GM19372 (cell line): ENCODE data around the gene SEC22A.

Source experiments
- ATAC-seq: cut with Tn5 transposase; IDR thresholded peaks from one replicate; pipeline ENCODE4 v1.9.1; 2021; ENCODE audit warnings: mild to moderate bottlenecking, low read depth, moderate library complexity; ENCODE audit not compliant: unreplicated experiment

SEC22A gene

DNA sequence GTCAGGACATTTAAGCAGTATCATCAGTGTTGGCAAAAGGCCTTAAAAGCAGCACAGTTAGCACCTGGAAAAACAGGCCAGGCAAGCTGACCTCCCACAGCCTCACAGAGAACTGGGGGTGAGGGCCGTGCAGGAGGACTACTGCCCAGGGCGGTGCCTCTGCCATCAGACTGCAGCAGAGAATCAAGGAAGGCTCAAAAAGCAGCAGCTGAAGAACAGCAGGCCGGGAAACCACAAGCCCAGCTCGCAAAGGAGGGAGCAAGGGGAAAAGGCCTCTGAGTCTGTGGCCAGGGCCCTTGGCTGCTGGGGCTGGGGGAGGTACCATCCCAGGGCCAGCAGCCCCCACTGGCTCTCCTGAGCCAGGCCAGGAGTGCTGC lies 84.2 kb downstream of the SEC22A start:
- no peak for ATAC-seq

DNA sequence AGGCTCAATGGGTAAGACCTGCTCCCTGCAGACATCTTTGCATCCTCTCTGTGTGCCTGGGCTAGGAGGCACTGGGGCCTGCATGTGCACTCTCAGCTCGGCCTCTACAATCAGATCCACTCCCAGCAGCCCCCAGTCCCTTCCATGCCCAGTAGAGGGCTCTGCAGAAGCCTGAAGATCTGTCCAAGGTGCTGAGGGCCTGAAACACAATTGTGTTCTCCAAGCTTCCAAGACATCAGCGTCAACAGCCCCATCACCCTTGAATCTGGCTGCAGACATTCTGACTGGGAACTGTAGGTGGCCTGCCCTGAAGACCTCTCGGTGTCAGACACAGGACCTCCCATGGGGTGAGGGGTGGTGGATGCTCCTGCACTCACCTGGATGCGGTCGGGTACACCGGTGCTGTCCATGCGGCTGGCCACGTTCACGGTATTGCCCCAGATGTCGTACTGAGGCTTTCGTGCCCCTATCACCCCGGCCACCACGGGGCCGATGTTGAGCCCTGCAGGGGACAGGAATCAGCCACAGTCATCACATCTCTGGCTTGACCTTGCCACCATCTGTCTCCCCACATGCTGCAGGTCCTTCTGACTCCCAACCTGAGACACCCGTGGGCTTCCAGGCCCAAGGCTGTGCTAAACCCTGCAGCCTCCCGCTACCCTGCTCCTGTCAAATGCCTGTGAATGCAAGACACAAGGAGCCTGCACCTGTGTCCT lies 84.7 kb downstream of the SEC22A start:
- ATAC-seq: no peak

DNA sequence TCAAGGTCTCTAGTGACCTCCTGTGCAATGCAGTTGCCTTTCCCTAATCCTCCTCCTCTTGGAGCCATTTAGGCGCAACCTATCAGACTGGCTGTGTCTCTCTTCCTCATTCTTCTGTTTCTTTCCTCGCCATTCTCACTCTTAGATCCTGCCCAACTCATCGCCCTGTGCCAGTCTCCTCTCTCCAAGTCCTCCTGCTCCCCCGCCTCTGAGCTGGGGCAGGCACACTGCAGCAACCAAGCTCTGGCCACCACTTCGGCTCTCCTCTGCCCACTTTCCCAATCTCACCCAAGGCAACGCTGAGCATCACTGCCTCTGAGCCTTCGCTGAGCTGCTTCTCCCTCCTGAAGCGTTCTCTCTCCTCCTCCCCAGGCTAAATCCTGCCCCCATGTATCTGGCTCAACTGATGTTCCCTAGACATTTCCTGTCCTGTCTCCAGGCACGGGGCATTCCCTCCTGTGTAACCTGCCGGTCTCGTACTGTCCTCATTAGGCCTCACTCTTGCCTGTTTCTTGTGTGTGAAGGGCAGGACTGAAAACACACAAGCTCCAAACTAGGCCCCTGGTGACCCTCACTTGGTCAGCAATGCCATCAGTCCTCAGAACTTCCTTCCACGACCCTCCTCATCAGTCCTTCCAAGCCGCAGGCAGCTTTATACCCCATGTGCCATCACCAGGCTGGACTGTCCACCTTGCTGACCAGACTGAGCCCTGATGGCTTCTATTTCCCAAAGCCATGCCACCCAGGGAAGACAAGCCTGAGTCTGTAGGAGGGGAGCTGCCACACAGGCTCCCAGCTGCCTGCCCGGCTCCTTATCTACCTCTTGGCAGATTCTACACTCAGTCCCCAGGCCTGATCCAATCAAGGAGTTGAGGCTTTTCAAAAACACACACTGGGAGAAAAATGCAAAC lies 85.6 kb downstream of the SEC22A start:
- ATAC-seq: no peak

DNA sequence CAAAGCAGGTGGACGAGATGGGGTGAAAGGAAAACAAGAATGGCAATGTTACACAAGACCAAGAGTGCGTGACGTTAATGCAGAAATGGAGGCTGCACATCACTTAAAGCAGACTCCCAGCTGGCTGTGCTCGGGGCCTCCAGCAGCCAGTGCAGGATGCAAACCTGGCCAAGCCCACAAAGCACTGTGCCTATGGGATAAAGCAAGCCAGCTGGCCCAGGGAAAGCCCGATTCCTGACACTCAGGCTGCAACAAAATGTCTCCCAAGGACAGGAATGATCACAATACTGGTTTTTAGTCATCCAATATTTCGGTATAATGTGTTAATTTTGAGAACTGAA lies 86.2 kb downstream of the SEC22A start:
- ATAC-seq: no peak

DNA sequence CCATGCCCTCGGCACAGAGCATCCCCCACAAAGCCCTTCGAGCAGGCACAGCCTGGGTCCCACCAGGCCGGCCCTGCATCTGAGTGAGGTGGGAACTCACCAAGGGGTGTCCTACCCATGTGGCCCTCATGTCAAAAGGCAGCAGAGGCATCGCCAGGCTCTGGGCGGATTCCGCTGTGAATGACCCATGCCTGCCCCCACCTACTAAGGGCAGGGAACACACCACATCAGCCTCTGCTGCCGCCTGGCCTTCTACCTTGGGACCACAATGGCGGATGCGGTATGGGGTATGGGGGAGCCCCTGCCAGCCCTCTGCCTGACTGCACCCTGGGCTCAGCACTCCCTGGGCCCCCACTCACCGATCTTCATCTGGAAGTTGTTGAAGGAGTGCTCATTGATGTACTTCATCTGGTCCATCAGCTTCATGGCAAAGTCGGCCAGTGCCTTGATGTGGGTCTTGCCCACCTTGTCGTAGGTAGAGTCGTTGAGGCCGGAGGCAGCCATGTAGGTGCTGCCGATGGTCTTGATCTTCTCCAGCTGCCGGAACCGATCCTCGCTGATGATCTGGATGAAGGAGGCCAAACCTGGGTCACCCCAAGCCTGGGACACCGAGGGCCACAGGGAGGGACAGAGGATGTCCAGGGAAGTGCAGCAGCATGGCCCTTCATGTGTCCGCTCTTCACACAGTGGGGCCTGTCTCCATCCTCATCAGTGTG lies 87.8 kb downstream of the SEC22A start:
- no peak for ATAC-seq

DNA sequence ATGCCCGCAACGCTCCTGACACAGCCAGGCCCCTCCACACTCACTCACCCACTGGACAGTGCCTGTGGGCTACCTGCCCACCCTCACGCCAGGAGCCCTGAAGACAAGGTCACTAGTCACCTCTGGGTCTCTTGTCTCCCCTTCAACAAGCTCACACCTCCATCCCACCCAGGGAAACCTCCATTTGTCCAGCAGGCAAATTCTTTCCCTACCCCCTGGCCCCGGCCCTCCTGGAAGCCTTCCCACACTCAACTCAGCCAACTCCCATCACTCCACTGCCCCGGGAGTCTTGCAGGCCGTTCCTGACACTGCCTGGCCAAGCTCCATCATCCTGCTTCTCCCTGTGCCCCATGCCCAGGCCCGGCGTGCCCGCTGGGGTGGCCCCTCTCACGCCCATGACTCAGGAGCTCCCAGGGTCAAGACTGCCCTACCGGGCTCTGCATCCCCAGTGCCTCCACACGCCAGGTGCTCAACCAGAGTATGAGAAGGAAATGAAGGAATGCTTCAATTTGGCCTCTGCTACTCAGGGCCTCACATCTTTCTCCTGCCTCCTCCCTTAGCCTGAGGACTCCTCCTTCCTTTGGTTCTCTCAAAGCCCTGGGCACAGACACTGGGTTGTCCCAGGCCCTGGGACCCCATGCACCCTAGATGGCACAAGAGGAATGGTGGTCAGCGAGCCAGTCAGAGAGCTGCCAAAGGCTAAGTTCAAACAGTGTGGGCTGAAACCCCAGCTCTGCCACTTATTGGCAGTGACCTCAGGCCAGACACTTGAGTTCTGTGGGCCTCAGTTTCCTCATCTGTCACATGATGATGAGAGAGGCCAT lies 88.6 kb downstream of the SEC22A start:
- no peak for ATAC-seq

DNA sequence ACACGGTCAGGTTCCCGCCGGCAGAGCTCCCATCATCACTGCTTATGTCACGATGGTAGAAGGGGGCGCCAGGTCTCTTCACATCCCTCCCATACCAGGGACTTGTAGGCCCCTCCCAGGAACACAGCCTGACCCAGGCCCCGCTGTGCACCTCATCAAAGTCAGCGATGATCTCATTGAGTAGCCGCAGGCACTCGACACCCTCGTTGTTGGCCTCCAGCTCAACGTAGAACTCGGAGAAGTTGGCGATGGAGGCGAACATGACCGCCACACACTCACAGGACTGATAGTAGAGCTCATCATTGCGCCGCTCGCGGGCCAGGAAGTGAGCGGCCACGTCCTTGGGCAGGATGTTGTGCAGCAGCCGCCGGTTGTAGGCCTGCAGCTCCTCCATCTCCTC lies 89.2 kb downstream of the SEC22A start:
- ATAC-seq: no peak

DNA sequence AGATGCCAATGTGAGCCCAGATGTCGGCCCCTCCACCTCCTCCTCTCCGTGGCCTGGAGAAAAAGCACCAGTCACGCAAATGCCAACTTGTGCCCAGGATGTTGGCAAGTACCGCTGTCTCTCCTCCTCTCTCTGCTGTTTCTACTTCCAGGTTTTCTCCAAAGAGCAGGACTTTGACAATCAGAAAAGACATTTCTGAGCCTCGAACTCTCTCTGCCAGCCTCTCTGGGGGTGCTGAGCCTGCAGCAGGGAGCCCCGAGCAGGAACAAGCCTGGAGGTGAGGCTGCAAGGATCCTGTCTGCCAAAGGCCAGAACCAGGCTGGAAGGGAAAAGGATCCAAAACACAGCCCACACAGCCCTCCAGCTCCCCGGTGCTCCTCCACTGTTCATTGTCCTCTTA lies 89.7 kb downstream of the SEC22A start:
- ATAC-seq: no peak

DNA sequence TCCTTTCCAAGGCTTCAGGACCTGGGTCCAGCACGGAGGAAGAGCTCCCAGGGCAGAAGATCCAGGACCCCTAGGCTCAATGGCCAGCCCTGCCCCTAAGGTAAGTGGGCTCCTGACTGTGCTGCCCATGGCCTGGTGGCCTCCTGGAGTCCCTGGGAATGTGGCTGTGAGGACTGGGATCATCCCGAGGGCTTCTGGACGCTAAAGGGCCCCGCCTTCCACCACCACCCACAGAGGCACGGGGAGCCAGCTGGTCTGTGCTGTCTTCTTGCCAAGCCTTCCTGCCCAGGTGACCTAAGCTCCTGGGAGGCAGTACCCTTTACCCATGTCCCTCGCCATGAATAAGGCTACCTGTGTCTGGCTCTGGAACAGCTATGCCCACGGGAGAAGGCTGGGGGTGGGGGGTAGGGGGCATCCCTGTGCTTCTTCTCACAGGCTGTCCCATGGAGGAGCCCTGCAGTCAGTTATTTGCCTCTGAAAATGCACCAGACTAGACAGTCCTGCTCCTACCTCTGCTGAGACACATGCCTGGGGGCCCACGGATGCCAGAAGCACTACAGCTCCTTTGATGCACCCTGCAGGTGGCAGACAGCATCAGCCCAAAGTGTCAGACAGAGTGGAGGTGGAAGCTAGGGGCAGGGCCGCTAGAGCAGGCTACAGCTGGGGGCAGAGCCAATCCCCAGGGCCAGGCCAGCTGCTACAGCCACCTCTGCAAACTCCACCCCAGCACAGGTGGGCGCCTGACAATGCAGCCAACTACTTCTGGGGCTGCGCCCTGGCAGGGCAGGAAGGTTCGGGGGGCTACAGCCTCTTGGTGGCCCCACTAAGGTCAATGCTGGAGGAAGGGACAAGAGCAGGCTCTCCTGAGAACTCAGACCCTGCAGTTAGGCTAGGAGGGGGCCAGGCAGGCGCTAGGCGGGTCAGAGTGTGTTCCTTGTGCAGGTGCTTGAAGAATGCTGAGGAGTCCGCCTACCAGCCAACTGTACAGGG lies 90.9 kb downstream of the SEC22A start:
- no peak for ATAC-seq

DNA sequence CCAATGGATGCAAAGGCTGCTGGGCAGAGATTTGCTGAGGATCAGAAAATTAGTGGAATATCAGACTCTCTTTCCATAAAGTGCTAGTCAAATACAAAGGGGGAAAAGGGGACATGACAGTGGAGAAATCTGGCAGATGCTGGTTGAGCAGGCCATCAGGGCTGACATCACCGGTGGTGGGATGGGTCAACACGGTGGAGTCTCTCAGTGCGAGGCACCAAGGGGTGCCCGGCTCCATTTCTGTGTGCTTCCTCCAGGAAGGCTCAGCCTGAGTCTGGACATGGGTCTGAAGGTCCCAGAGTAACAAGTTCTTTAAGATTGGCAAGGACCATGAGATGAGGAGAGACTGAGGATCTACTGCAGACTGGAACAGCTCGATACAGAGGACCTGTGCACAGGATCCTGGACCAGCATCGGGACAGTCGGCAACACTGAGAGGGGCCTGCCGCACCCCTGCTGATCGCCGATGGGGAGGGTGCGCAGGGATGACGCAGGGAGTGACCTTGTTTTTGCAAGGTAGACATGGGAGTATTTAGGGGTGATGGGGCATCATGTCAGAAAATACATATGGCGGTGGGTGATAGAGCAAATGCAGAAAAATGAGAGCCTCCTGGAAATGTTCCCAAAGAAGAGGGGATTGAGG lies 92.7 kb downstream of the SEC22A start:
- ATAC-seq: no peak

DNA sequence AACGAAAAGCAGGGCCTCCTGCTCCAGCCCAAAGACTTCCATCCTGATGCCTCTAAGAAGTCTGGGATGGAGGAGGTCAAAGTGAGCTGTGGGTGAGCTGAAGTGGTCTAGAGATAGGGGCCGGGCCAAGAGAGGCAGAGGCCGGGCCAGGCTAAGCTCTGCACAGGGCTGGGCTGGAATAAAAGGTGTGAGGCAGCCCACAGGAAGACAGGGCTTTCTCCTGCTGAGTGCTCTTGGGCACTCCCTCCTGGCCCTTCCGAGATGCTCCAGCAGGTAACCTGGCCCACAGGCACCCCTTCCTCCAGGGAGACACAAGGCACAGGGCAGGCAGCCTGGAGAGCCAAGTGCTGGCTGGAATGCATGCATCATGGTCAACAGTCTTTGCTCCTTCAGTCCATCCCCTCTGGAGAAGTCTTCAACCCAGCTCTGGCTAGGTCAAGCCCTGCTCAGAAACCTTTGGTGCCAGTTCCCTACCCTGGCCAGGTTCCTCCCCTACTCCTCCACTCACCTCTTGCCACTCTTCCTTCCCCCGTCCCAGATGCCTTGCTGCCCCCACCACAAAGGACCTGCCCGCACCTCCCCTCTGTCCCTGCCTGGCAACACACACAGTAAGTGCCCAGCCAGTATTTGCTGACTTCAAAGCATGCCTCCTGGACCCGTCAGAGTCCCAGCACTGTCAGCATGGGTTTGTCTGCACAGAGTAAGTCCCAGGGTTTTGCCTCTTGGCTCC lies 93.6 kb downstream of the SEC22A start:
- ATAC-seq: no peak

DNA sequence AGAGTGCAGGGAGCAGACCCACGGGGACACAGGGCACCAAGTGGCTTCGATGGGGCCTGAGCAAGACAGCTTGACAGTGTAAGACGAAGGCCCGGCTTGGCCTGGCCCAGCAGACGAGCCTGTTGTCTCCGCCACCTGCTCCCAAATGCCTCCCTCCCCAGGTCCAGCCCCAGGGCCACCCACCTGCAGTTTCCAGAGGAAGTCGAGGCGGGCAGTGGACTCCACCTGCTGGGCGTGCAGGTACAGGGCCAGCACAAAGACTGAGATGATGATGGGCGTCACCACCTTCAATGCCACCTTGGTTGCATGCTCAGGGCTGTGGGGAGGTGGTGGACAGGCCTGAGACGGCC lies 94.1 kb downstream of the SEC22A start:
- no peak for ATAC-seq

DNA sequence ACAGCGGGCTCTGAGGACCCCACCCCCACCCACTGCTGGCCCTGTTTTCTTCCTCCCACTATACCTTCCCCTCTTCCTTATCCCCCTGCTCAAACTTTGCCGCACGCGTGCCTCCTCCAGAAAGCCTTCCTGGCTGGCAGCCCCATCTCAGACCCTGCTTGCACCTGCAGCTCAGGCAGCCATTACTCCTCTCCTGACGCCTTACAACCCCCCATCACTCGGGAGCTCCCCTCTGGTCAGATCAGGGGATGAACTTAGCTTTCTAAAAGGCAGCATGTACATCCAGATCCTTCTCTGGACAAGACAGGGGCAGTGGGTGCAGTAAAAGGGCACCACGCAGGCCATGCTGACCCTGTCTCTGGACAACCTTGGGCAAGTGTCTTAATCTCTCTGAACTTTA lies 94.5 kb downstream of the SEC22A start:
- no peak for ATAC-seq

DNA sequence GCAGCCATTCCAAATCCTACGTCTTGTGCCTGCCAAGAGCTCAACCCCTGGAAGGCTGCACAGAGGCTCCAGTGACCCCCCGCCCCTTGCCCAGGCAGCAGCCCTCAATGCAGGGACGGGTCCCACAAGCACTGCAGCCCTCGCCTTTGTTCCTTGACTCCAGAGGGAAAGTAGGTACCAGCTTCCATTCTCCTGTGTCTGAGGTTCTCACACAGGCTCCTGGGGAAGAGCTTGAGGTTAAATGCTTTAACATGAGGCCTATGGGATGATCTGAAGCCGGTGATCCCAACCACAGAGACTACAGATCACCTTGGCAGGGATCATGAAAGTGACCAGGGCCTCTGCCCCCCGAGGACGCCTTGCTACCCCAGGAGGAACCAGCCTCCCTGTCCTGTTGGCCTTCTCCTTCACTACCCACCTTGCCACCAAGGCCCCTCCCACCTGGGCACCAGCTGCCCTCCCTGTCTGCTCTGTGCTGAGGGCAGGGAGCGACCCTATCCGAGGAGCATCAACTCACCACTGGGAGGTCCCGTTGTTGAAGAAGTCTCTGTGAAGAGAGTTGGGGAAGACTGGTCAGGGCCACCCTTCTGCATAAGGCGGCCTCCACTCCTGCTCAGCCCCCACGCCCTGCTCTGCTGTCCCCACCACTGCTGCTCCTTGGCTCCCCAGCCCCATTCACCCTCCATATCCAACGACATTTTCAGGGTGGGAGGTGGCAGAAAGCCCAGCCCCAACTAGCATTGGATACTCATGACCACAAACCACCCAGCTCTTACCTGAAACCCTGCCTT lies 95.3 kb downstream of the SEC22A start:
- no peak for ATAC-seq

DNA sequence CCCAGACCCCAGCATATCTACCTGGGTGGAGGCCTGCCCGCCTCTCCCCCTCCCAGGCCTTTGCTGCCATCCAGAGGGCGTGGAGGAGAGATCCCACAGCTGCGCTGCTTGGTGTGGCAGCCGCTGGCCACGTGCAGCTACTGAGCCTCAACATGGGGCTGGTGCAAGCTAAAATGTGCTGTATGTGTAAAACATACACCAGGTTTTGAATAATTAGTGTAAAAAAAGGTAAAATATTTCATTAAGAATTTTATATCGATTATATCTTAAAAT lies 95.8 kb downstream of the SEC22A start:
- ATAC-seq: no peak

DNA sequence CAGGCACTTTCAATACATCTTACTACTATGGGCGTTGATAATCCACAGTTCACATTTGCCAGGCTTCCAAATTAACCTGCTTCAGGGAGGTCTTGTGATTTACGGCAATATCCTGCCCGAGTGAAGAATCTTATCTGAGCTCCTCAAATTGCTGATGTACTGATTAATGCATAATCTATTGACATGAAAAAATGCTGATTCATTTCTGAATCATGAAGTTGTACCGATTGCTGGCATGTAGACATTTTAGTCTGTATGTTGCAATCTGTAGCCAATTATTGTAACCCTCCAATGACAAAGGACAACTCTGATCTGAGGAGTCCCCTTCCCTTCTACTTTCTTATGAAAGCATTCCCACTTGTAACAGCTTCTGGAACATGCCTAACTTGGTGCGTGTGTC lies 97.2 kb downstream of the SEC22A start:
- ATAC-seq: no peak

DNA sequence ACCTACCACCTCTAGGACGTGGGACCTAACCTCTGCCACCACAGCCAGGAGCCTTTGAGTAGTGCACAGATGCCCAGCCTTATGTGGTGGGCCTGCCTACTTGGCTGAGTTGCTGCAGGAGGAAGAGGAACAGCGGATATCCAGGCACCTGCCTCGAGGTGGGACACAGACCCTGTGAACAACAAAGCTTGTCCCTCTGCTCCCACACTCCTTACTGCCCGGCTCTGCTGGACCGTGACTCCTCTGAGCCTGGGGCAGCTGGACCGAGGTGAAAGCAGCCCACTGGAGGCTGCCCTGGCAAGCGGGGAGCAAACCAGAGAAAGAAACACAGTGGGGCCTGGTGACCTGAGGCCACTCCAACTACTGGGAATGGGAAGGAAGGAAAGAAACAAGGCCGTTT lies 97.8 kb downstream of the SEC22A start:
- no peak for ATAC-seq

DNA sequence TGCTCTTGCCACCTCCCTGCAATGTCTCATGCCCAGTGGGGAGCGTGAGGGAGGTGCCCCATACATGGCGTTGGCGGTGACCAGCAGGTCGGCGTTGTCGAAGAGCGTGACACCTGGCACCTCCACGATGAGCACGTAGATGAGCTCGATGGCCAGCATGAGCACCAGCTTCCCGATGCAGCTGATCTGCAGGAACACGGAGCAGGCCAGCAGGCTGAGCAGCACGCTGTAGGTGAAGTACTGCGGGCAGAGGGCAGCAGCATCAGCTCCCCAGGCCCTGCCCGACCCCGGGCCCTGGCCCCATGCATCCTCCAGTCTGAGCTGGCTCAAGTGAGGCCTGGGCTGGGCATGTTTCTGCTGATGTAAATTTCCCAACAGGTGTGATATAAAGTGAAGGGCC lies 98.3 kb downstream of the SEC22A start:
- no peak for ATAC-seq
